HUES64 (cell line): ENCODE measurements around the gene GJA3.
A peak's percentile ranks its signal among the peaks of the same experiment; 100 is the strongest.

Source experiments
- H3K27ac ChIP-seq: 2 replicates; pipeline ENCODE4 v1.7.0; 2013; ENCODE audit warnings: low read depth, low read length, inconsistent platforms
- H3K27me3 ChIP-seq: 2 replicates; pipeline ENCODE4 v1.6.1; 2013; ENCODE audit warnings: mild to moderate bottlenecking, low read length; ENCODE audit not compliant: insufficient read depth
- H3K36me3 ChIP-seq: 2 replicates; pipeline ENCODE4 v1.6.1; 2013; ENCODE audit warnings: mild to moderate bottlenecking, low read length; ENCODE audit not compliant: insufficient read depth
- H3K4me1 ChIP-seq: 2 replicates; pipeline ENCODE4 v1.6.1; 2013; ENCODE audit warnings: mild to moderate bottlenecking, low read length, moderate library complexity; ENCODE audit not compliant: insufficient read depth
- H3K4me3 ChIP-seq: 2 replicates; pipeline ENCODE4 v1.5.1; 2013; ENCODE audit warnings: mild to moderate bottlenecking, low read length, moderate library complexity
- H3K9ac ChIP-seq: 2 replicates; pipeline ENCODE4 v1.6.1; 2013; ENCODE audit warnings: mild to moderate bottlenecking, low read depth, low read length
- H3K9me3 ChIP-seq: 2 replicates; pipeline ENCODE4 v1.6.1; 2013; ENCODE audit warnings: low read depth, low read length; ENCODE audit not compliant: insufficient read depth
- WGBS: fragments of 150-250, 120-280 bp; methylation state at CpG from one replicate; pipeline ENCODE4 v1.1.7; 2013; ENCODE audit warnings: missing lambda C conversion rate; 5-methylcytosine and 5-hydroxymethylcytosine counted together

Gene GJA3

DNA sequence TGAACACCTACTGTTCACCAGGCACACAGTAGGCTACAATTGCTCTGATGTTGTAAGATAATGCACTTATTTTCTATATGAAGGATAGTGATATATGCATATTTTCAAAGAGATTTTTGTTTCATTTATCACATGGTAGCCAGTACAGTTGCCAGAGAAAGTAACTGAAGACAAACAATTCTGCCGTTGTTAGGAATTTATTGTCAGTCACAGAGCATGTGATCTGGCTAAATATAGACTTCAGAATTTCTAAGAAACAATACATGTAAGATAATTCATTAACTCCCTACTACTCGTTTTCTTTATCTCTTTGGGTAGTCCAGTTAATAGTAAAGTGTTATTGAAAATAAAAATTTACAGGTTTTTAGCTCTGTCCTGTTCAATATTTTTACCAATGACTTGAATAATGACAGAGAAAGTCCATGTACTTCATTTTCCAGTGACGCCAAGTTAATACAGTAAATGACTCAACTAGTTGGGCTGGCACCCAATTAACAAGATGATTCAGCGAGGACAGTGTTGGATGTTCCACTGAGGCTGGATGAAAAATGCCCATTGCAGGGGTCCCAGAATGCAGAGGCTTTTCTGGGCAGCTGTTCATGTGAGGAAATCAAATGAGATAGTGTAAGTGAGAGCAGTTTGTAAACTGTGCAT is 35.6 kb downstream of the GJA3 start:
- H3K27me3 ChIP-seq, result peaks cover 39% of the 10 kb centered on the region
- H3K9ac ChIP-seq, result no peak overlapping the region
- H3K4me3 ChIP-seq, result no peak overlapping the region
- no peak overlapping the region for H3K27ac ChIP-seq
- 89% methylated on average over 3 of the region's 4 CpGs for WGBS
- H3K9me3 ChIP-seq, result no peaks in the 10 kb centered on the region
- no peaks in the 10 kb centered on the region for H3K36me3 ChIP-seq
- no peaks in the 10 kb centered on the region for H3K4me1 ChIP-seq

DNA sequence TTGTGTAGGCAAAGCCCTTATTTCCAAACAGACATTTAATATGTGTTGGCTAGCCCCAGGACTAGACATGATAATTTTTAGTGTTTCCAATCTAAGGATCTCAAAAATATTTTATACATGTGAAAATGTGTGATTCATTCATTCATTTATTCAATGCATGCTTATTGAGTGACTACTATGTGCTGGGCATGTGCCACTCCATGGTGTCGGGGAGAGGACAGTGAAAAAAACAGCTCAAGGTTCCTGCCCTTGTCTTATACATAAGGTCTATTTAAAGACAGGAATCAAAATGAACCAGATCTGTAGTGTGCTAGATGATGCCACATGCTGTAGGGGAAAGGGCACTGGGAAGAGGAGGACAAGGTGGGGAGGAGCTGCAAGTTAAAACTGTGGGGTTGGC is 36.5 kb downstream of the GJA3 start:
- 89% methylated on average over 1 of the region's 1 CpG for WGBS
- Histone ChIP-seq H3K36me3 (no peaks in the 10 kb centered on the region), H3K4me1 (no peaks in the 10 kb centered on the region), H3K4me3 (no peak overlapping the region), H3K9me3 (no peaks in the 10 kb centered on the region), H3K27ac (no peak overlapping the region), H3K9ac (no peak overlapping the region), H3K27me3 (peaks cover 30% of the 10 kb centered on the region)

DNA sequence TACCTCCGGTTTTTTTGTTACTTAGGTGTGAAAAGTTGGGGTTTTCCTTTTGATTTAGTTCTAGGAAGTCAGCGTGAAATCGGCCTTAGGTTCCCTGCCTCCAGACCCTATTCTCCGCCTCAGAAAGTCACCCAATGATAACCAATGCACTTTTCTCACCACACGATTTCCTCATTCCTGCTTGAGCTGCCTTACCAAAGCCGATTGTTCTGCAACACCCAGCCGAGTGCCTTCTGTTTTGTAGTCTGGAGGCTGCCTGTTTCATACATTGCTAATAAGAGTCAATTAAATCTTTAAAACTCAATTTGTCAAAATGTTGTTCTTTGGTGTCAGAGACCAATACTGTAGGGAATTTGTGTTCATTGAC is 39.7 kb downstream of the GJA3 start:
- Histone ChIP-seq H3K4me1 (no peaks in the 10 kb centered on the region), H3K27ac (no peak overlapping the region), H3K27me3 (peaks cover 15% of the 10 kb centered on the region; the same call in 1 of the 2 replicates), H3K9me3 (no peaks in the 10 kb centered on the region), H3K4me3 (no peak overlapping the region), H3K9ac (no peak overlapping the region), H3K36me3 (no peaks in the 10 kb centered on the region)
- 75% methylated on average over 6 of the region's 7 CpGs for WGBS

DNA sequence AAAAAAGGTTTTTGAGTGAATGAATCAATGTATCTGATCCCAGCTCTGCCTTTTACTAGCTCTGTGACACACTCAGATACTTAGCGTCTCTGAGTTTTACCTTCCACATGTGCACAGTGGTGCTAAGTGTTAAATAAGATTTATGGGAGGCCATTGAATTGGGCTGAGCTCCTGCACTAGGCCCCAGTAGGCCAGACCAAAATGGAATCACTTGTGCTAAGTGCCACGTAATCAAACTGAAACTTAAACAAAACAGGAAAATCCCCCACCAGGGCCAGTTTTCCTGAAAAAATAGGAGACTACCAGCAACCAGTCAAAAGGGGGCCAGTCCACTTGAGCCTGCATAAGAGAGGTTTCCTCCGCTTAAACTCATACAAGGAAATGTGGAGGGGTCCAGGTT is 40.9 kb downstream of the GJA3 start:
- Histone ChIP-seq H3K9me3 (no peaks in the 10 kb centered on the region), H3K27ac (no peak overlapping the region), H3K9ac (no peak overlapping the region), H3K27me3 (peaks cover 7% of the 10 kb centered on the region; the same call in 1 of the 2 replicates), H3K36me3 (no peaks in the 10 kb centered on the region), H3K4me1 (no peaks in the 10 kb centered on the region), H3K4me3 (no peak overlapping the region)
- 94% methylated on average over 2 of the region's 3 CpGs for WGBS

DNA sequence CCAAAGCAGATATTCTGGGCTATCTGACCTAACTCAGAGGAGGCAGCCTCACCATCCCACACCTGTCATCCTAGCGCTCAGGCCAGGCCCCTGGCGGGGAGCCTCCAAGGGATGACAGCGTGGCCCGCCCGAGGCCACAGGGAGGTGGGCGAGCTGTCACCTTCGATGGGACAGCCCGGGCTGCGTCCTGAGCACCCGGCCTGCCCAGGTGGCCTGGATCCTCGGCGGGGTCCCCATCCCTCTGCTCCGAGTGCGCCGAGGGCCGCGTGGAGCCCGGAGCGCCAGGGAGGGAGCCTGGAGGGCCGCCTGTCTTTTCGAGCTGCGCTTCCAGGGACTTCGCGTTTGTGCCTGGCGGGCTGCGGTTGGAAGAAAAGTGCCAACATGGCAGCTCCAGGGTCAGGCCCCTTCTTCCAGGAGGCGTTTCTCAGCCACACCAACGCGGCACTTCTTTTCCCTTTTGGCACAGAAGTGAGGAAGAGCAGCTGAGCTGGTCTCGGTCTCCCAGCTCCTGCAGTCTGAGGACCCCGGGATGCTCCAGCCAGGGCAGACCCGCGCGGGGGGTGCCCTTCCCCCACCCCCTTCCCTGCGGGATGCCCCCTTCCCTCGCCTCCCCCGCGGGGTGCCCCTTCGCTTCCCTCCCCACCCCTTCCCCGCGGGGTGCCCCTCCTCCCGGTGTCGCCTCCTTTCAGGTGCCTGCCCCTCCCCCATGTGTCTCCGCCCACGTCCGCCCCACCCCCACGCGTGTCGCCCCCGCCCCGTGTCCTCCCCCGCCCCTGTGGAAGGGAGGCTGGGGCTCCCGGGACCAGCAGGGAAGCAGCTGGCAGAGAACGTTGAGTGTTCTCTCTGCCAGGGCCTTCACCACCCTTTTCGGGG is 42.3 kb downstream of the GJA3 start:
- Histone ChIP-seq H3K36me3 (no peaks in the 10 kb centered on the region), H3K27me3 (peaks cover 6% of the 10 kb centered on the region; the same call in 1 of the 2 replicates), H3K9me3 (no peaks in the 10 kb centered on the region), H3K4me3 (peak overlapping the region; percentile 64), H3K27ac (peak overlapping the region; percentile 35; the same call in 1 of the 2 replicates), H3K4me1 (no peaks in the 10 kb centered on the region), H3K9ac (peak overlapping the region; percentile 17; the same call in 1 of the 2 replicates)
- 2% methylated on average over 41 of the region's 55 CpGs for WGBS

DNA sequence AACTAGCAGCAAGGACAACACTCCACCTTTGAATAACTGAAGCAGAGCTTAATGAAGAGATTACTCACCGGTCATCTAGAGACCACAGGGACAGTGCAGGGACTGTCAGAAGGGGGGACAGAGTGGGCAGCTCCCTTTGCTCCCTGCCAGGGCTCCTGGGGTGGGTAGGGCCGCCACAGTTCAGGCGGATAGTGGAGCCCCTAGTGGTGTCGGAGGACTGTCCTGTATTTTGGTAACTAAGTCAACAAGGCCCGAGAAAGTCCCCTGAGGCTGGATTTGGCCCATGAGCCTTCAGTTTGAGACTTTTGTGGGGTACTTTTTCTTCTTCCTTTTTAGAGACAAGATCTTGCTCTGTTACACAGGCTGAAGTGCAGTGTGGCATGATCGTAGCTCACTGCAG is 44.6 kb downstream of the GJA3 start:
- peaks cover 6% of the 10 kb centered on the region; the same call in 1 of the 2 replicates for H3K27me3 ChIP-seq
- WGBS, result 86% methylated on average over 6 of the region's 6 CpGs
- no peaks in the 10 kb centered on the region for H3K9me3 ChIP-seq
- no peak overlapping the region for H3K27ac ChIP-seq
- no peaks in the 10 kb centered on the region for H3K36me3 ChIP-seq
- no peak overlapping the region for H3K4me3 ChIP-seq
- no peak overlapping the region for H3K9ac ChIP-seq
- H3K4me1 ChIP-seq, result no peaks in the 10 kb centered on the region

DNA sequence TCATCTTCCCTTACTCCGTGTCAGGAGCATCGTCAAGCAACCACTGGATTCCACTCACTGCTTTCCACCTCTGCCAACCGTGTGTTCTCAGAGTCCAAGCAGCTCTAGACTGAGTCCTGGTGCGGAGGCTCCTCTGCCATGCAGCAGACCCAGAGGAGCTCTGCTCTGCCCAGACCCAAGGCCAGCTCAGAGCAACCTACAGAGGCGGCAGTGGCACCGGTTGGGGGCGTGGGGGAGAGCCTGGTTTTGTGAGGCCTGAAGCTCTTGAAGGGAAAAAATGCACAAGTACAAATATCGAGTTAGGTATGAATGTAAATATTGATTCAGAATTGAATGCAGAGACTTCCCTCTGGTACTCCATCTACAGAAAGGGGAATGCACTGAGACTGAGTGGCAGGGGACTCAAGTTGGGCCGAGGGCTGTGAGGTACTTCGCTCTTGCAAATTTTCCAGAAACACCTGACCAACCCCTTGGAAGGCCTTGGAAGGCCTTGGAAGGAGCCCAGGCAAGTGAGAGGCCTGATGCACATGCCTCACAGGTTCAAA is 46.7 kb downstream of the GJA3 start:
- Histone ChIP-seq H3K27ac (no peak overlapping the region), H3K9me3 (no peaks in the 10 kb centered on the region), H3K4me1 (no peaks in the 10 kb centered on the region), H3K27me3 (peaks cover 6% of the 10 kb centered on the region; the same call in 1 of the 2 replicates), H3K4me3 (no peak overlapping the region), H3K36me3 (no peaks in the 10 kb centered on the region), H3K9ac (no peak overlapping the region)
- WGBS, result 92% methylated on average over 10 of the region's 10 CpGs

DNA sequence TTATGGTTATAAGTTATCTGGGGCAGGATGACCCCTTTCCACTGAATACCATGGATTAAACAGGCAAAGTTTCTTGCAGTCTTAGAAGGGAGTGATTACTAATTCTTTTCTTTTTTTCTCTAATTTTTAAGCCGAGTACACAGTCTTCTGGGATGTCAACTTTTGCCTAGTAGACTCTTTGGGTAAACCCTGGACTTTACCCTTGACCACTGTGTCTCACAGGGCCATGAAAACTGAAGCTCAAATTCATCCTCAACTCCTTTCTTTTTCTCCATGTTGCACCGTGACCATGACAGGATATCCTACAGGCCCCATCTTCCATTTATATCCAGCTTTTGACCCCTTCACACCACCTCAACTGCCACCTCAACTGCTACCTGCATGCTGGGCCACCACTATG is 51.8 kb downstream of the GJA3 start:
- Histone ChIP-seq H3K9ac (no peak overlapping the region), H3K9me3 (no peaks in the 10 kb centered on the region), H3K27ac (no peak overlapping the region), H3K27me3 (no peaks in the 10 kb centered on the region), H3K36me3 (no peaks in the 10 kb centered on the region), H3K4me1 (peaks cover 12% of the 10 kb centered on the region), H3K4me3 (no peak overlapping the region)
- WGBS, result 96% methylated on average over 2 of the region's 2 CpGs

DNA sequence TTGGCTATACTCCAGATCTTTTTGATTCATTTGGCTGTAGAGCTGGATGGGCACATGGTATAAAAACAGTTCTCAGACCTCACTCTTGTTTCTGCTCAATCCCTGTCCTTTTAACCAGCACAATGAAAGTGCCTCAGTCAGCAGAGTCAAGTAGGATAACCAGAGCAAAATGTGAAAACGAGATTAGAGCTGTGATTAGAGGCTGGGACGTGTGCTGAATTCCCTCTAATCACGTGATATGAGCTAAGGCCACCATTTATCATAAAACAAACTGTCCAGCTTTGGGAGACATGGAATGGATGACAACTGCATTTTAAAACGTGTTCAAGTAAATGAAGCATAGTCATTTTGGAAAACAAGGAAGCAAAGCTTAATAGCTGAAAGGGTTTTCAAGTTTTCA is 54.1 kb downstream of the GJA3 start:
- Histone ChIP-seq H3K27ac (no peak overlapping the region), H3K27me3 (no peaks in the 10 kb centered on the region), H3K36me3 (no peaks in the 10 kb centered on the region), H3K4me3 (no peak overlapping the region), H3K9me3 (no peaks in the 10 kb centered on the region), H3K9ac (no peak overlapping the region), H3K4me1 (peaks cover 14% of the 10 kb centered on the region)
- 62% methylated on average over 4 of the region's 4 CpGs for WGBS

DNA sequence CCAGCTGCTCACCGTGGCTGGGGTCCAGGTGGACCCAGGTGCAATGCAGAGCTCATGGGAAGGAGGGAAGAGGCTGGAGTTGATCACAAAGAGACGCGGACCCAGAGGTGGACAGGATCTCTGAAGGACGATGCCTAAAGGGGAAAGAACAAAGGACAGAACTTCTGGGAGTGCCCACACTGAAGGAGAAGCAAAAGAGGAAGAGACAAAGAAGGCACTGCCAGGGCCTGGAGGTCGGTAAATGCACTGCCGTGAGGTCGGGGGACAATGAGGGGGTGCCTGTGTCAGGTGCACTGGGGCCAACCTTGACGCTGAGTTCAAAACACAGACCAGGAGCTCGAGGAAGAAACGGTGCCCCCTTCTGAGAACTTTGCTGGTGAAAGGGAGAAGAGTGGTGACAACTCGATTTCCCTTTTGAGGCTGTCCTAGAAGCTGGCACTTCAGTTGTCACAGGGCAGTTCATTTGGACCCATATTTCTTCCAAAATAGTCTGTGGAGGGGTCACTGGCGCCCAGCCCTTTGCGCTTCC is 55.6 kb downstream of the GJA3 start:
- Histone ChIP-seq H3K4me3 (no peak overlapping the region), H3K9me3 (no peaks in the 10 kb centered on the region), H3K27me3 (no peaks in the 10 kb centered on the region), H3K36me3 (no peaks in the 10 kb centered on the region), H3K4me1 (peaks cover 15% of the 10 kb centered on the region), H3K27ac (no peak overlapping the region), H3K9ac (no peak overlapping the region)
- WGBS, result 91% methylated on average over 13 of the region's 13 CpGs

DNA sequence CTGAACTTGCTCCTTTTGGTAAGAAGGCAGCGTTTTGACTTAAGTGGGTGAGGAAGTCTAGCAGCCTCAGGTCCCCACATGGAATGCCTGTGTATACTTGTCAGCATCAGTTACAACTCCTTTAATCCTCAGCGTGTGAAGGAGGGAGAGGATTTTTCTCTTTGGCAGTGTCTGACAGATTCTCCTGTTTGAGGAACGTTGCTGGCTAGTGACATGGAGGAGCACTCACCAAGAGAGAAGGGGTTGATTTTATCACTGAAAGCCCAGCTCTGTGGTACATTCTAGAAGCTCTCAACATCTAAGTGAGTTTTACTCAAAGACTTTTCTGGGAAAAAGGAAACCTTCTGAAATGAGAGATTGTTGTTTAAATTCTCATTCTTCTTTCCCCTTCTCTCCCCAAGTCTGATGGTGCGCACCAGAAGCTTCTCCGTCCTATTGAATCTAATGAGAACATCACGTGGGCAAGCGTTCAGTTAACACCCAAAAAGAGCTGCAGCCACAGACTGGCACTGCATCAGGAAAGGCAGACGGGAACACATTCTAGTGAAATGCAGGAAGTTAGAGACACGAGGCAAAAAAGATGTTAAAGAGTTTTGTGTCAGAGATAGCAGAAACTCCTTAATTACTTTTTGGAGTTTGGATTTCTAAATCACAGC is 58.2 kb downstream of the GJA3 start:
- H3K4me3 ChIP-seq, result no peak overlapping the region
- H3K27me3 ChIP-seq, result no peaks in the 10 kb centered on the region
- 82% methylated on average over 9 of the region's 9 CpGs for WGBS
- H3K4me1 ChIP-seq, result peaks cover 19% of the 10 kb centered on the region
- H3K36me3 ChIP-seq, result no peaks in the 10 kb centered on the region
- no peak overlapping the region for H3K27ac ChIP-seq
- no peak overlapping the region for H3K9ac ChIP-seq
- no peaks in the 10 kb centered on the region for H3K9me3 ChIP-seq
